ENCODE measurements around the gene BANF2. TPM values are rescaled to one million over a fixed set of nuclear protein-coding genes. Genes with fewer than 3 reads are reported as not detected.

The BANF2 gene
- total and polyA plus RNA-seq, 4 donors, result not detected

GRCh38 chr20:17765017-17765416 is 65.3 kb downstream of the BANF2 start:
- H3K9ac ChIP-seq (ENCODE audit: low read depth in 1 of 2, low read length in 2 of 2), result no peak overlapping the region
- H3K36me3 ChIP-seq (ENCODE audit: control insufficient read depth in 4 of 4, insufficient read depth in 3 of 4, low read depth in 1 of 4, low read length in 3 of 4), result no peaks in the 10 kb centered on the region
- no peak for DNase-seq (ENCODE audit: low spot score)
- H3K9me3 ChIP-seq (ENCODE audit: control insufficient read depth in 4 of 4, low read length in 3 of 4), result no peaks in the 10 kb centered on the region
- H3K27me3 ChIP-seq (ENCODE audit: control insufficient read depth in 4 of 4, insufficient read depth in 4 of 4, low read length in 3 of 4), result no peaks in the 10 kb centered on the region
- no peak for TF ChIP-seq JUND (IDR thresholded peaks at IDR 0.05)
- no peak overlapping the region for H3K4me3 ChIP-seq (ENCODE audit: low read depth in 1 of 3, low read length in 3 of 3)
- no peaks in the 10 kb centered on the region for H3K4me1 ChIP-seq (ENCODE audit: control insufficient read depth in 4 of 4, insufficient read depth in 4 of 4, low read length in 3 of 4)
- H3K27ac ChIP-seq (ENCODE audit: low read depth in 1 of 2, low read length in 2 of 2), result no peak overlapping the region
- WGBS, result 92% methylated on average over 4 of the region's 4 CpGs

- no peaks in the 10 kb centered on the region for H3K9me3 ChIP-seq (ENCODE audit: control insufficient read depth in 4 of 4, low read length in 3 of 4)
- no peak for DNase-seq (ENCODE audit: low spot score)
Observed at GRCh38 chr20:17765584-17765983, 65.8 kb downstream of the BANF2 start.

GRCh38 chr20:17766226-17766625 is 66.5 kb downstream of the BANF2 start:
- no peak overlapping the region for H3K4me3 ChIP-seq (ENCODE audit: low read depth in 1 of 3, low read length in 3 of 3)
- H3K27me3 ChIP-seq (ENCODE audit: control insufficient read depth in 4 of 4, insufficient read depth in 4 of 4, low read length in 3 of 4), result no peaks in the 10 kb centered on the region
- TF ChIP-seq EGR1 (IDR thresholded peaks at IDR 0.05; ENCODE audit: low read depth in 2 of 2) (no peak), HNF4G (IDR thresholded peaks at IDR 0.05) (no peak), ATF3 (IDR thresholded peaks at IDR 0.05) (no peak), GABPA (IDR thresholded peaks at IDR 0.05 in 1 of 2, conservative IDR thresholded peaks at IDR 0.05 in 1 of 2) (no peak), CTCF (IDR thresholded peaks at IDR 0.05; ENCODE audit: low read depth, low read length, missing input control) (no peak), FOXA2 (IDR thresholded peaks at IDR 0.05) (no peak)
- TF ChIP-seq, protein P1, sequence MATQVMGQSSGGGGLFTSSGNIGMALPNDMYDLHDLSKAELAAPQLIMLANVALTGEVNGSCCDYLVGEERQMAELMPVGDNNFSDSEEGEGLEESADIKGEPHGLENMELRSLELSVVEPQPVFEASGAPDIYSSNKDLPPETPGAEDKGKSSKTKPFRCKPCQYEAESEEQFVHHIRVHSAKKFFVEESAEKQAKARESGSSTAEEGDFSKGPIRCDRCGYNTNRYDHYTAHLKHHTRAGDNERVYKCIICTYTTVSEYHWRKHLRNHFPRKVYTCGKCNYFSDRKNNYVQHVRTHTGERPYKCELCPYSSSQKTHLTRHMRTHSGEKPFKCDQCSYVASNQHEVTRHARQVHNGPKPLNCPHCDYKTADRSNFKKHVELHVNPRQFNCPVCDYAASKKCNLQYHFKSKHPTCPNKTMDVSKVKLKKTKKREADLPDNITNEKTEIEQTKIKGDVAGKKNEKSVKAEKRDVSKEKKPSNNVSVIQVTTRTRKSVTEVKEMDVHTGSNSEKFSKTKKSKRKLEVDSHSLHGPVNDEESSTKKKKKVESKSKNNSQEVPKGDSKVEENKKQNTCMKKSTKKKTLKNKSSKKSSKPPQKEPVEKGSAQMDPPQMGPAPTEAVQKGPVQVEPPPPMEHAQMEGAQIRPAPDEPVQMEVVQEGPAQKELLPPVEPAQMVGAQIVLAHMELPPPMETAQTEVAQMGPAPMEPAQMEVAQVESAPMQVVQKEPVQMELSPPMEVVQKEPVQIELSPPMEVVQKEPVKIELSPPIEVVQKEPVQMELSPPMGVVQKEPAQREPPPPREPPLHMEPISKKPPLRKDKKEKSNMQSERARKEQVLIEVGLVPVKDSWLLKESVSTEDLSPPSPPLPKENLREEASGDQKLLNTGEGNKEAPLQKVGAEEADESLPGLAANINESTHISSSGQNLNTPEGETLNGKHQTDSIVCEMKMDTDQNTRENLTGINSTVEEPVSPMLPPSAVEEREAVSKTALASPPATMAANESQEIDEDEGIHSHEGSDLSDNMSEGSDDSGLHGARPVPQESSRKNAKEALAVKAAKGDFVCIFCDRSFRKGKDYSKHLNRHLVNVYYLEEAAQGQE (IDR thresholded peaks at IDR 0.05), result no peak
- TF ChIP-seq, protein P2, sequence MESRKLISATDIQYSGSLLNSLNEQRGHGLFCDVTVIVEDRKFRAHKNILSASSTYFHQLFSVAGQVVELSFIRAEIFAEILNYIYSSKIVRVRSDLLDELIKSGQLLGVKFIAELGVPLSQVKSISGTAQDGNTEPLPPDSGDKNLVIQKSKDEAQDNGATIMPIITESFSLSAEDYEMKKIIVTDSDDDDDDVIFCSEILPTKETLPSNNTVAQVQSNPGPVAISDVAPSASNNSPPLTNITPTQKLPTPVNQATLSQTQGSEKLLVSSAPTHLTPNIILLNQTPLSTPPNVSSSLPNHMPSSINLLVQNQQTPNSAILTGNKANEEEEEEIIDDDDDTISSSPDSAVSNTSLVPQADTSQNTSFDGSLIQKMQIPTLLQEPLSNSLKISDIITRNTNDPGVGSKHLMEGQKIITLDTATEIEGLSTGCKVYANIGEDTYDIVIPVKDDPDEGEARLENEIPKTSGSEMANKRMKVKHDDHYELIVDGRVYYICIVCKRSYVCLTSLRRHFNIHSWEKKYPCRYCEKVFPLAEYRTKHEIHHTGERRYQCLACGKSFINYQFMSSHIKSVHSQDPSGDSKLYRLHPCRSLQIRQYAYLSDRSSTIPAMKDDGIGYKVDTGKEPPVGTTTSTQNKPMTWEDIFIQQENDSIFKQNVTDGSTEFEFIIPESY (IDR thresholded peaks at IDR 0.05), result no peak
- WGBS, result 74% methylated on average over 3 of the region's 3 CpGs
- H3K9me3 ChIP-seq (ENCODE audit: control insufficient read depth in 4 of 4, low read length in 3 of 4), result no peaks in the 10 kb centered on the region
- no peak for DNase-seq (ENCODE audit: low spot score)
- H3K27ac ChIP-seq (ENCODE audit: low read depth in 1 of 2, low read length in 2 of 2), result no peak overlapping the region
- no peak overlapping the region for H3K9ac ChIP-seq (ENCODE audit: low read depth in 1 of 2, low read length in 2 of 2)
- no peaks in the 10 kb centered on the region for H3K4me1 ChIP-seq (ENCODE audit: control insufficient read depth in 4 of 4, insufficient read depth in 4 of 4, low read length in 3 of 4)
- H3K36me3 ChIP-seq (ENCODE audit: control insufficient read depth in 4 of 4, insufficient read depth in 3 of 4, low read depth in 1 of 4, low read length in 3 of 4), result no peaks in the 10 kb centered on the region

More at GRCh38 chr20:17765584-17765983, 65.8 kb downstream of the BANF2 start:
- no peak for TF ChIP-seq TAF1 (conservative IDR thresholded peaks at IDR 0.05)
- no peak for TF ChIP-seq GABPA (IDR thresholded peaks at IDR 0.05 in 1 of 2, conservative IDR thresholded peaks at IDR 0.05 in 1 of 2)
- TF ChIP-seq JUND (IDR thresholded peaks at IDR 0.05), result no peak
- TF ChIP-seq, protein P3, sequence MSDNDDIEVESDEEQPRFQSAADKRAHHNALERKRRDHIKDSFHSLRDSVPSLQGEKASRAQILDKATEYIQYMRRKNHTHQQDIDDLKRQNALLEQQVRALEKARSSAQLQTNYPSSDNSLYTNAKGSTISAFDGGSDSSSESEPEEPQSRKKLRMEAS (IDR thresholded peaks at IDR 0.05), result no peak
- no peak for TF ChIP-seq FOXA1 (IDR thresholded peaks at IDR 0.05)
- TF ChIP-seq, protein P2 (IDR thresholded peaks at IDR 0.05), result no peak
- 69% methylated on average over 7 of the region's 7 CpGs for WGBS
- H3K27ac ChIP-seq (ENCODE audit: low read depth in 1 of 2, low read length in 2 of 2), result no peak overlapping the region
- H3K4me1 ChIP-seq (ENCODE audit: control insufficient read depth in 4 of 4, insufficient read depth in 4 of 4, low read length in 3 of 4), result no peaks in the 10 kb centered on the region
- H3K36me3 ChIP-seq (ENCODE audit: control insufficient read depth in 4 of 4, insufficient read depth in 3 of 4, low read depth in 1 of 4, low read length in 3 of 4), result no peaks in the 10 kb centered on the region
- H3K9ac ChIP-seq (ENCODE audit: low read depth in 1 of 2, low read length in 2 of 2), result no peak overlapping the region
- H3K4me3 ChIP-seq (ENCODE audit: low read depth in 1 of 3, low read length in 3 of 3), result no peak overlapping the region
- no peaks in the 10 kb centered on the region for H3K27me3 ChIP-seq (ENCODE audit: control insufficient read depth in 4 of 4, insufficient read depth in 4 of 4, low read length in 3 of 4)

Data from liver (tissue), 9 donors.